Aorta (tissue), 5 donors: ENCODE data around the gene SAT2. TPM values are rescaled to one million over a fixed set of nuclear protein-coding genes. Genes with fewer than 3 reads are reported as not detected.

ENCODE experiments used
- ATAC-seq: fragments of 200-7000 bp; cut with Tn5 transposase; one replicate; pipeline ENCODE4 v1.9.1; 2022; ENCODE audit warnings: moderate library complexity; ENCODE audit not compliant: low FRiP score
- DNase-seq, 2 donors: peaks; one replicate each; pipeline ENCODE4 v3.0.0-alpha.2; 2020
- H3K27ac ChIP-seq, 2 donors: one replicate each; pipeline ENCODE4 v1.5.1; 2013; ENCODE audit warnings: low read length in 2 of 2, mild to moderate bottlenecking in 2 of 2, moderate library complexity in 2 of 2, control low read depth in 1 of 2, inconsistent platforms in 1 of 2, low read depth in 1 of 2
- H3K27me3 ChIP-seq, 2 donors: one replicate each; pipeline ENCODE4 v1.6.1; 2013; ENCODE audit warnings: control low read depth in 1 of 2, low read length in 1 of 2, mild to moderate bottlenecking in 1 of 2, moderate library complexity in 1 of 2; ENCODE audit not compliant: insufficient read depth in 2 of 2, control insufficient read depth in 1 of 2
- H3K36me3 ChIP-seq, 2 donors: one replicate each; pipeline ENCODE4 v1.6.1; 2013; ENCODE audit warnings: control low read depth in 1 of 2, low read length in 1 of 2, mild to moderate bottlenecking in 1 of 2; ENCODE audit not compliant: insufficient read depth in 2 of 2, control insufficient read depth in 1 of 2
- H3K4me1 ChIP-seq, 2 donors: one replicate each; pipeline ENCODE4 v1.6.1; 2013; ENCODE audit warnings: low read length in 2 of 2, control low read depth in 1 of 2, mild to moderate bottlenecking in 1 of 2, moderate library complexity in 1 of 2; ENCODE audit not compliant: insufficient read depth in 2 of 2, control insufficient read depth in 1 of 2
- H3K4me3 ChIP-seq, 2 donors: one replicate each; pipeline ENCODE4 v1.5.1; 2013; ENCODE audit warnings: low read length in 2 of 2, control low read depth in 1 of 2, mild to moderate bottlenecking in 1 of 2
- H3K9me3 ChIP-seq: one replicate; pipeline ENCODE4 v1.6.1; 2013; ENCODE audit warnings: mild to moderate bottlenecking, low read length; ENCODE audit not compliant: control insufficient read depth
- WGBS, 2 donors: extraction: QIAGEN DNeasy Blood & Tissue Kit; methylation state at CpG; one replicate each; pipeline ENCODE4 v1.1.7; 2013; 5-methylcytosine and 5-hydroxymethylcytosine counted together
- intact Hi-C, 2 donors: fragments of 100-400 bp; cut with DNase I; formaldehyde crosslinking; loops; one replicate each; pipeline versions ENCODE4 v1.14.2 to v1.15.0; 2022
- long read RNA-seq, 2 donors: library from polyadenylated mRNA; unstranded; transcript quantifications; one replicate each; pipeline ENCODE4 v2.0.0, GENCODE V29; 2020 to 2021
- polyA plus RNA-seq, 2 donors: library from polyadenylated mRNA; stranded (reverse); fragments of 200-250 nt; gene quantifications; one replicate each; pipeline ENCODE4 v1.2.3, GENCODE V29; 2013
- total RNA-seq, 2 donors: library from RNA; stranded (reverse); fragmentation: NEBNext Ultra II Directional; extraction: Animal tissue kit (Norgen Biotek cat#: 25700); gene quantifications; one replicate each; pipeline ENCODE4 v1.2.1, GENCODE V29; 2021
- donor health status: healthy with polysubstance abuse.
- donor health status: Bipolar disorder and iron deficiency.
- donor health status: DM: no; HTN: no; CAD: no.
- donor health status: DM: no; HTN: no; CAD: no.
- donor health status: DM: yes; HTN: yes; CAD: no.

The SAT2 gene
- total RNA-seq: 10 to 100 TPM; 45.9 to 67.4 TPM
- polyA plus RNA-seq: 100 to 1,000 TPM; 152 to 180 TPM
- long read RNA-seq, donor 1, transcript SAT2-202 (6 exons, 974 nt): major isoform, 10 of 45 reads
- long read RNA-seq, donor 1, transcript SAT2-214 (1 exons, 1,563 nt): minor isoform, 9 of 45 reads
- long read RNA-seq, donor 1, transcript SAT2-201 (6 exons, 946 nt): minor isoform, 9 of 45 reads
- long read RNA-seq, donor 1, partial matches to known transcripts: 2 of 45 reads
- long read RNA-seq, donor 1, other reads (novel, unspliced or antisense): 6 of 45 reads
- long read RNA-seq, donor 2, transcript SAT2-201 (6 exons, 946 nt): major isoform, 5 of 22 reads
- long read RNA-seq, donor 2, partial matches to known transcripts: 5 of 22 reads
- long read RNA-seq, donor 2, other reads (novel, unspliced or antisense): 2 of 22 reads

DNA sequence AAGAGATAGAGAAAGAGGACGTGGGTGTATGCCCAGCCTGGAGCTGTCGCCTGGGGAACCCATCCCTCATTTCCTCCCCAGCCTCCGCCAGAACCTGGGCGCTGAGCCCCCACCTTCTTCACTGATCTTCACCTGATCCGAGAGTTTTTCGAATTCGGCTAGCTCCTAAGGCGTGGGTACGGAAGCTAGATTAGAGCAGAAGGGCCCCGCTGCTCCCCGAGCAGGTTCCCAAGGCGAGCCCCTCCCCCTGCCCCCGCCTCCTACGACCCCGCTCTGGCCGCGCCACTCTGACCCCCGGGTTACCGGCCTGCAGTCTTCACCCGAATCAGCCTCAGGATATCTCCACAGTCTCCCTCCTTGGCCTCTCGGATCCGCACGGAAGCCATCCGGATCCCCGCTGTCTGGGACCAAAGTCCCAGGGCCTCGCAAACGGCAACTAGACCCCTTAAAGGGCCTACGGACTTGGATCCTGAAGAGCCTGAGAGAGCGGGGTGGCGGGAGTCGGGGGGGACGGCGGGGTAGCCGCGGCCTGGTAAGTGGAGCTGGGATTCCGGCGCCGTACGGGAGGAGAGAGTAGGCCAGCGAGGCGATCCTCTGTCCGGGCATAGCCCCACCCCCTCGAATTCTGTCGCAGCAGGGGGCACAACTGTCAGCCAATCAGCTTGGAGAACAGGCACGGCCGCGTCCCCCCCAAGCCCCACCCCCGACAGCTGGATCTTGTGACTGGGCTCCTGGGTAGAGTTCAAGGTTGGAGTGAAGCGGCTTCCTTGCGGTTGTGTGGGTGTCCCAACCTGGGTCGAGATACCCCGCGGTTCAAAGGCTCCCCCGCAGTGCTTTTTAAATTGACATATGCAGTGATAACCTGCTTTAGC, at the start of gene SAT2:
Gene SAT2, minus strand, starts transcription at position 572 of the 872 bp plus-strand sequence. Its CDS starts 186 bp downstream, at position 386.
- H3K36me3 ChIP-seq: no peaks in the 10 kb centered on the region
- peak; percentile 98 for ATAC-seq
- WGBS, 2 donors: 0 to 1% methylated on average over 54 of the region's 54 CpGs
- peak; percentile 97 to 98 for DNase-seq
- no peaks in the 10 kb centered on the region for H3K4me1 ChIP-seq
- H3K27me3 ChIP-seq: no peaks in the 10 kb centered on the region
- H3K4me3 ChIP-seq: peak within 1 kb of the TSS; percentile 78 to 93
- intact Hi-C loops: loop anchor here (5.0 kb wide), 1 partner anchor 60 kb away; the partner anchor contains the start of genes TP53 (in 2 of the 2) and WRAP53 (in 2 of the 2)
- H3K9me3 ChIP-seq: no peaks in the 10 kb centered on the region
- peak within 1 kb of the TSS in 1 of 2 donors; percentile 30 for H3K27ac ChIP-seq

DNA sequence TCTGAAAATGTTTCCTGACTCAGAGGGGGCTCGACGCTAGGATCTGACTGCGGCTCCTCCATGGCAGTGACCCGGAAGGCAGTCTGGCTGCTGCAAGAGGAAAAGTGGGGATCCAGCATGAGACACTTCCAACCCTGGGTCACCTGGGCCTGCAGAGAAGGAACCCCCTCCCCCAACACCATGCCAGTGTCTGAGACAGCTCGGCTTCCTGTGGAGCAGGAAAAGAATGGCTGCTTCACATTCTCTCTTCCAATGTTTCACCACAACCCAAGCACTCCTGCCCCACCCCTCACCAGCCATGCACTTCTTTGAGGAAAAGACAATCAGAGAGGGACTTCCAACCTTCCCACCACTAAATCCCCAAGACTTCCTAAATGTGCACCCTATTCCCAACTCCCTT, 48.9 kb upstream of the SAT2 start:
- peaks cover 3% of the 10 kb centered on the region for H3K9me3 ChIP-seq
- no peak for ATAC-seq
- 75 to 86% methylated on average over 5 of the region's 5 CpGs for WGBS, 2 donors
- peaks cover 3 to 4% of the 10 kb centered on the region in 2 donors for H3K36me3 ChIP-seq
- intact Hi-C loops: no loop called here
- no peaks in the 10 kb centered on the region for H3K27me3 ChIP-seq
- H3K27ac ChIP-seq: no peak overlapping the region
- no peaks in the 10 kb centered on the region for H3K4me1 ChIP-seq
- no peak overlapping the region for H3K4me3 ChIP-seq
- DNase-seq: no peak

DNA sequence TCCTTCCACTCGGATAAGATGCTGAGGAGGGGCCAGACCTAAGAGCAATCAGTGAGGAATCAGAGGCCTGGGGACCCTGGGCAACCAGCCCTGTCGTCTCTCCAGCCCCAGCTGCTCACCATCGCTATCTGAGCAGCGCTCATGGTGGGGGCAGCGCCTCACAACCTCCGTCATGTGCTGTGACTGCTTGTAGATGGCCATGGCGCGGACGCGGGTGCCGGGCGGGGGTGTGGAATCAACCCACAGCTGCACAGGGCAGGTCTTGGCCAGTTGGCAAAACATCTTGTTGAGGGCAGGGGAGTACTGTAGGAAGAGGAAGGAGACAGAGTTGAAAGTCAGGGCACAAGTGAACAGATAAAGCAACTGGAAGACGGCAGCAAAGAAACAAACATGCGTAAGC, 47.3 kb upstream of the SAT2 start:
- 88 to 89% methylated on average over 14 of the region's 14 CpGs for WGBS, 2 donors
- H3K27ac ChIP-seq: no peak overlapping the region
- no peak for DNase-seq
- H3K4me1 ChIP-seq: no peaks in the 10 kb centered on the region
- intact Hi-C loops: no loop called here
- H3K27me3 ChIP-seq: no peaks in the 10 kb centered on the region
- ATAC-seq: no peak
- no peak overlapping the region for H3K4me3 ChIP-seq
- H3K9me3 ChIP-seq: peaks cover 3% of the 10 kb centered on the region
- H3K36me3 ChIP-seq: peaks cover 3 to 6% of the 10 kb centered on the region in 2 donors

DNA sequence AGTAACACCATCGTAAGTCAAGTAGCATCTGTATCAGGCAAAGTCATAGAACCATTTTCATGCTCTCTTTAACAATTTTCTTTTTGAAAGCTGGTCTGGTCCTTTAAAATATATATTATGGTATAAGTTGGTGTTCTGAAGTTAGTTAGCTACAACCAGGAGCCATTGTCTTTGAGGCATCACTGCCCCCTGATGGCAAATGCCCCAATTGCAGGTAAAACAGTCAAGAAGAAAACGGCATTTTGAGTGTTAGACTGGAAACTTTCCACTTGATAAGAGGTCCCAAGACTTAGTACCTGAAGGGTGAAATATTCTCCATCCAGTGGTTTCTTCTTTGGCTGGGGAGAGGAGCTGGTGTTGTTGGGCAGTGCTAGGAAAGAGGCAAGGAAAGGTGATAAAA, 45.6 kb upstream of the SAT2 start:
- Histone ChIP-seq H3K27me3 (no peaks in the 10 kb centered on the region), H3K36me3 (peaks cover 6 to 11% of the 10 kb centered on the region in 2 donors), H3K9me3 (peaks cover 3% of the 10 kb centered on the region), H3K27ac (no peak overlapping the region), H3K4me1 (no peaks in the 10 kb centered on the region), H3K4me3 (no peak overlapping the region)
- no peak for ATAC-seq
- no peak for DNase-seq
- intact Hi-C loops: no loop called here
- 93 to 95% methylated on average over 2 of the region's 2 CpGs for WGBS, 2 donors

DNA sequence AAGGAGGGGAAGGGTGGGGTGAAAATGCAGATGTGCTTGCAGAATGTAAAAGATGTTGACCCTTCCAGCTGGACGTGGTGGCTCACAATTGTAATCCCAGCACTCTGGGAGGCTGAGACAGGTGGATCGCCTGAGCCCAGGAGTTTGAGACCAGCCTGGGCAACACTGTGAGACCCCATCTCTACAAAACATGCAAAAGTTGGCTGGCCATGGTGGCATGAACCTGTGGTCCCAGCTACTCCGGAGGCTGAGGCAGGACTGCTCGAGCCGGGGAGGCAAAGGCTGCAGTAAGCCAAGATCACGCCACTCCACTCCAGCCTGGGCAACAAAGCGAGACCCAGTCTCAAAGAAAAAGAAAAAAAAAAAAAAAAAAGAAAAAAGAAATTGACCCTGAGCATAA, 40.9 kb upstream of the SAT2 start:
- H3K27me3 ChIP-seq: no peaks in the 10 kb centered on the region
- peaks cover 4 to 10% of the 10 kb centered on the region in 2 donors for H3K36me3 ChIP-seq
- no peak overlapping the region for H3K27ac ChIP-seq
- H3K4me3 ChIP-seq: no peak overlapping the region
- no peak for DNase-seq
- WGBS, 2 donors: 85 to 91% methylated on average over 7 of the region's 7 CpGs
- H3K4me1 ChIP-seq: no peaks in the 10 kb centered on the region
- intact Hi-C loops: no loop called here
- H3K9me3 ChIP-seq: peaks cover 1% of the 10 kb centered on the region
- no peak for ATAC-seq

DNA sequence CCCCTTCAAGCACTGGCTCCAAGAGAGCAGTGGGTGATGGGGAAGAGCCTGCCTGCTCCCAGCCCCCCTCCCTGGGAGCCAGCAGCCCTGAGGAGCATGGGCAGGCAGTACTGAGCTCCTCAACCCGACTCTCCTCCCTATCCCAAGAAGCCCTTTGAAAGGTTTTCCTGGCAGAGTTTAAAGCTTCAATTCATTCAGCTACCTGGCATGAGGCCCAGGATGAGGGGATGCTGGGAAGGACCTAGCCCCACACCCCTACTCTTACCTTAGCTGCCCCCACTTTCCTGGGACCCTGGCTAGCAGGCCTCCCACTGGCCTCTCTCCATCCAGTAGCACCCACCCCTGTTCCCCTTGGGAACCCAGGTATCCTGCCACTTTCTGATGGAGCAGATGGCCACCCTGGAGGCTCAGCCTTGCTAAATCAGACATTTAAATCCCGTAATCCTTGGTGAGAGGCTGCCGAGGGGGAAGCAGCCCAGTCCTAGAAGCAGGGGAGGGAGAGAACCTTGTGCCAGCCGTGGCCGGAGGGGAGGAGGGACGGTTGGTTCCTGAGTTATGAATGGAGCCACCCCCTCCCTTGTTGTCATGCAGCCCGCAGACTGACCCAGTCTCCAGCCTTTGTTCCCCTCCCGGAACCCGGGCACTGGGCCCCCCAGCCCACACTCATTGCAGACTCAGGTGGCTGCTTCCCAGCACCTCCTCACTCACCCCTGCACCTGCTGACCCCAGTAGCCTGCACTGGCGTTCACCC, 40.2 kb upstream of the SAT2 start:
- ATAC-seq: no peak
- WGBS, 2 donors: 69 to 72% methylated on average over 10 of the region's 10 CpGs
- Histone ChIP-seq H3K9me3 (no peaks in the 10 kb centered on the region), H3K36me3 (peaks cover 2 to 8% of the 10 kb centered on the region in 2 donors), H3K4me3 (no peak overlapping the region), H3K27ac (no peak overlapping the region), H3K27me3 (no peaks in the 10 kb centered on the region), H3K4me1 (no peaks in the 10 kb centered on the region)
- intact Hi-C loops: no loop called here
- no peak for DNase-seq

DNA sequence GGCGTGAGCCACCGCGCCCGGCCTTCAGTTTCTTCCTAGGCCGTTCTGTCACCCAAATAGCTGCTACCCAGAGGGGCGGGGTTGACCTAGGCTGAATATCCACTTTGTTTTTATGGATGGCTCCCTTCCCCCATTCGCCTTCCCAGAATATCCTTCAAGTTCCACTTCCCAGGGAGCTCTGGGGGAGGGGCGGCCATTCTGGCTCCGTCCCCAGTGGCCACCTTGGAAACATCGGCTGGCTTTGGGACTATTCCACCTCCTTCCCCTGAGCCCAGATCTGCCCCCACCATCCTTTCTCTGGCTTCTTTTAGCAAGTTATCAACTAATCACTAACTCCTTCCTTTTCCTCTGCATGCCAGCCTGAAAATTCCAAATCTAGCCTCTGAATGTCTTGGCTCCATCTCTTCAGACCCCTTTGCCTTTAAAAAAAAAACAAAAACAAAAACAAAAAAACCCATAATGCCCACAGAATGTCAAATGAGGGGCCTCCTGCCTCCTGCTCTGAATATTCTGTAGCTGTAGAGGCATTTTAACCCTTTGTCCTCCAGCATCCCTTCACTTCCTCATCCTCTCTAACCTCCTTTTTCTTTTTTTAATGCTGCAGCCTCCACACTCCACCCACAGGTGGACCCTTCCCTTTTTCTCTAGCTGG, 29.5 kb upstream of the SAT2 start:
- peaks cover 0 to 3% of the 10 kb centered on the region in 2 donors for H3K4me1 ChIP-seq
- DNase-seq (peak; percentile 60 to 75), ATAC-seq (peak; percentile 58)
- intact Hi-C loops: no loop called here
- H3K27me3 ChIP-seq: no peaks in the 10 kb centered on the region
- no peaks in the 10 kb centered on the region for H3K36me3 ChIP-seq
- H3K9me3 ChIP-seq: no peaks in the 10 kb centered on the region
- no peak overlapping the region for H3K4me3 ChIP-seq
- 14 to 16% methylated on average over 10 of the region's 10 CpGs for WGBS, 2 donors
- H3K27ac ChIP-seq: no peak overlapping the region

DNA sequence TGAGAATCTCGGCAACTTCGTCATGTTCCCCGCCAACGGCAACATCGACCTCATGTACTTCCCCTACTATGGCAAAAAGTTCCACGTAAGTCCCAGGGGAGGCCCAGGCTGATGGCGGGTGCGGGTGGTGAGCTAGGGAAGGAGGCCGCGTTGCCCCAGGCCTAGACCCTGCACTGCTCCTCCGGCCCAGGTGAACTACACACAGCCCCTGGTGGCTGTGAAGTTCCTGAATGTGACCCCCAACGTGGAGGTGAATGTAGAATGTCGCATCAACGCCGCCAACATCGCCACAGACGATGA, 27.9 kb upstream of the SAT2 start:
- WGBS, 2 donors: 89 to 90% methylated on average over 17 of the region's 17 CpGs
- DNase-seq (no peak), ATAC-seq (no peak)
- Histone ChIP-seq H3K9me3 (no peaks in the 10 kb centered on the region), H3K27me3 (no peaks in the 10 kb centered on the region), H3K4me3 (no peak overlapping the region), H3K36me3 (no peaks in the 10 kb centered on the region), H3K4me1 (peaks cover 0 to 3% of the 10 kb centered on the region in 2 donors), H3K27ac (no peak overlapping the region)
- intact Hi-C loops: no loop called here
